Activated naive CD4-positive, alpha-beta T cell treated with anti-CD3 and anti-CD28 coated beads, Interleukin-2, amount 10 ng/mL, durations not matched to agents 7 days and 5 days (primary cell): ENCODE measurements around the gene IP6K2.

Experiments
- CTCF ChIA-PET: fragments of 350-600 bp; sonication (Branson Sonifier 250); formaldehyde crosslinking; loops from one replicate; lab custom pipeline; 2021; ENCODE audit warnings: antibody characterized with exemption; lab: Charles Lee
- DNase-seq: peaks from one replicate; pipeline ENCODE4 v3.0.0-alpha.2; 2020
- H3K27ac Mint-ChIP-seq: one replicate; pipeline ENCODE4 v1.8.0; 2021; ENCODE audit warnings: mild to moderate bottlenecking, moderate library complexity, mixed read lengths
- H3K27me3 Mint-ChIP-seq: one replicate; pipeline ENCODE4 v1.8.0; 2021; ENCODE audit warnings: mild to moderate bottlenecking, mixed read lengths
- H3K36me3 Mint-ChIP-seq: one replicate; pipeline ENCODE4 v1.8.0; 2021; ENCODE audit warnings: mixed read lengths
- H3K4me1 Mint-ChIP-seq: one replicate; pipeline ENCODE4 v1.8.0; 2021; ENCODE audit warnings: mixed read lengths
- H3K4me3 Mint-ChIP-seq: one replicate; pipeline ENCODE4 v1.8.0; 2021; ENCODE audit warnings: mild to moderate bottlenecking, moderate library complexity, mixed read lengths
- H3K9me3 Mint-ChIP-seq: one replicate; pipeline ENCODE4 v1.8.0; 2021; ENCODE audit warnings: mixed read lengths

Gene IP6K2

DNA sequence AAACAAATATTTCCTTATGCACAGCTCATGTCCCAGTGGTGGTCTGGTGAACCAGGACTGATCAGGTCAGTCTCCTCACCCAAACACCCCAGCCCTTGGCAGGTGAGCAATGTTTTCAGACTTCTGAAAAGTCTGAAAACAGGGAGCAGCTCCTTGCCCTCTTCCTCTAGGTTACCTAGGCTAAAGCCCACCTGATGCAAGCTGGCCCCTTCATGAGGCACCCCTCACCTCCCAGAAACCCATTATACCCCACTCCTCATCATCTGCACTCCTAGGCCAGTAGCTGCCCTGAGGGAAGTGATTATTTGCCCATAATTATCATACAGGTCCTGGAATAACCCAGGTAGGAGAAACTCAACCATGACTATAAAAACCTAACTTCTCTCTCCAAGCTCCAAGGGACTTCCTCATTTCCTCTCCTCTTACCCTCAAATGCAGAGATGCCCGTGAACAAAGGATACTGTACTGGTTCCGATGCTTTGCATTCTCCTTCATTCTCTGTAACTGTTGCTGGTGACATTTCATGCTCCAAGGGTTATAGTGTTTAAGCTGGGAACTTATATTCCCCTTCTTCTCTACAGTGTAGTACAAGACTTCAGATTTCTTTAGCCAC, 26.1 kb downstream of the IP6K2 start:
- Mint-ChIP-seq H3K36me3 (peaks cover 43% of the 10 kb centered on the region), H3K27ac (no peak overlapping the region), H3K4me3 (no peak overlapping the region), H3K9me3 (no peaks in the 10 kb centered on the region), H3K27me3 (no peaks in the 10 kb centered on the region), H3K4me1 (peaks cover 10% of the 10 kb centered on the region)
- CTCF ChIA-PET: no interaction called here
- no peak for DNase-seq

- Mint-ChIP-seq H3K9me3 (no peaks in the 10 kb centered on the region), H3K27me3 (no peaks in the 10 kb centered on the region), H3K4me1 (peaks cover 17% of the 10 kb centered on the region), H3K36me3 (peaks cover 32% of the 10 kb centered on the region), H3K4me3 (no peak overlapping the region), H3K27ac (no peak overlapping the region)
- CTCF ChIA-PET: interaction anchor here (0.8 to 1.0 kb wide), 2 partner anchors 21 to 253 kb away, joined by 3 to 5 read pairs; no protein-coding TSS in a partner anchor
- DNase-seq: no peak
Observed at GRCh38 chr3:48689384-48689783, 27.6 kb downstream of the IP6K2 start.

- CTCF ChIA-PET: interaction anchor here (0.6 to 1.0 kb wide), 2 partner anchors 10 to 345 kb away, joined by 3 read pairs; no protein-coding TSS in a partner anchor
- Mint-ChIP-seq H3K9me3 (no peaks in the 10 kb centered on the region), H3K27me3 (no peaks in the 10 kb centered on the region), H3K4me3 (no peak overlapping the region), H3K27ac (no peak overlapping the region), H3K4me1 (peaks cover 22% of the 10 kb centered on the region), H3K36me3 (peaks cover 34% of the 10 kb centered on the region)
- DNase-seq: no peak
Observed at GRCh38 chr3:48688737-48689075, 28.3 kb downstream of the IP6K2 start.

GRCh38 chr3:48688032-48688736, 28.8 kb downstream of the IP6K2 start:
- Mint-ChIP-seq H3K36me3 (peaks cover 37% of the 10 kb centered on the region), H3K27ac (no peak overlapping the region), H3K4me3 (no peak overlapping the region), H3K9me3 (no peaks in the 10 kb centered on the region), H3K4me1 (peaks cover 27% of the 10 kb centered on the region), H3K27me3 (no peaks in the 10 kb centered on the region)
- DNase-seq: no peak
- CTCF ChIA-PET: interaction anchor here (0.6 to 1.1 kb wide), 3 partner anchors 10 to 346 kb away, joined by 3 read pairs; no protein-coding TSS in a partner anchor

DNA sequence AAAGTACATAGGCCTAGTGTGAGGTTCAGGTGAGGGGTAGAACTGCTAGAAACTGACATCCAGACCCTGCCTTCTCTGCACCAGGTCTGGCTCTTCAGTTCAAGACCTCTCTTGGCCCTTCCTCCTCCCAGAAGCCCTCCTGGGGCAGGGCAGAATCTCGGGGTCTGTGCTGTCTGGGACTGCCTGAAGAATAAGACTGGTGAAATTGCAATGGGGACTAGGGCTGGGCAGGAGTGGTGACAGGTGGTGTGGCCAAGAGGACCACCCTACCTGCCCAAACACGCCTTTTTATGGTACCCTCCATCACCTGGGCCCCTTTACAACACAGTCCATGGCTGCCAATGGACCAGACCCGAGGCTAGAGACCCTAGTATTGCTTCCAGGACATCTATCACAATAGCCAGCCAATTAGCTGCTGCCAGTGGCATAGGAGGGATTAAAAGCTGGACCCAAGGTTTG, 29.8 kb downstream of the IP6K2 start:
- DNase-seq: no peak
- Mint-ChIP-seq H3K9me3 (no peaks in the 10 kb centered on the region), H3K27ac (no peak overlapping the region), H3K4me1 (peaks cover 29% of the 10 kb centered on the region), H3K4me3 (no peak overlapping the region), H3K36me3 (peaks cover 40% of the 10 kb centered on the region), H3K27me3 (no peaks in the 10 kb centered on the region)
- CTCF ChIA-PET: interaction anchor here (0.9 to 1.1 kb wide), 3 partner anchors 13 to 53 kb away, joined by 3 read pairs; no protein-coding TSS in a partner anchor

- Mint-ChIP-seq H3K4me1 (peaks cover 32% of the 10 kb centered on the region), H3K27me3 (no peaks in the 10 kb centered on the region), H3K36me3 (peaks cover 45% of the 10 kb centered on the region), H3K27ac (peak overlapping the region; percentile 83), H3K4me3 (peak overlapping the region; percentile 82), H3K9me3 (no peaks in the 10 kb centered on the region)
- no peak for DNase-seq
- CTCF ChIA-PET: interaction anchor here (0.9 to 1.6 kb wide), 8 partner anchors 9 to 53 kb away, joined by 3 to 5 read pairs (median 4); partner anchors contain the start of gene CELSR3
Observed at GRCh38 chr3:48686538-48687219, 30.3 kb downstream of the IP6K2 start.

- Mint-ChIP-seq H3K27me3 (no peaks in the 10 kb centered on the region), H3K36me3 (peaks cover 45% of the 10 kb centered on the region), H3K4me3 (peak within 1 kb of the TSS; percentile 82), H3K4me1 (peaks cover 33% of the 10 kb centered on the region), H3K9me3 (no peaks in the 10 kb centered on the region), H3K27ac (peak within 1 kb of the TSS; percentile 87)
- peak; percentile 92 for DNase-seq
- CTCF ChIA-PET: interaction anchor here (0.8 to 1.6 kb wide), 10 partner anchors 10 to 249 kb away, joined by 3 to 5 read pairs (median 4); partner anchors contain the start of gene CELSR3
Observed at GRCh38 chr3:48685603-48686511, 31.2 kb downstream of the IP6K2 start, which contains the start of gene NCKIPSD. TSS of gene NCKIPSD (minus strand) at chr3:48685915. CDS start at chr3:48685807, 108 bp downstream.

GRCh38 chr3:48685293-48685602, 31.8 kb downstream of the IP6K2 start:
- Mint-ChIP-seq H3K27me3 (no peaks in the 10 kb centered on the region), H3K4me1 (peaks cover 39% of the 10 kb centered on the region), H3K9me3 (no peaks in the 10 kb centered on the region), H3K36me3 (peaks cover 50% of the 10 kb centered on the region), H3K4me3 (peak overlapping the region; percentile 82), H3K27ac (peak overlapping the region; percentile 83)
- no peak for DNase-seq
- CTCF ChIA-PET: interaction anchor here (0.8 to 2.1 kb wide), 10 partner anchors 9 to 267 kb away, joined by 3 to 6 read pairs (median 5); no protein-coding TSS in a partner anchor

- CTCF ChIA-PET: interaction anchor here (0.9 to 2.1 kb wide), 7 partner anchors 8 to 284 kb away, joined by 4 to 7 read pairs (median 4); no protein-coding TSS in a partner anchor
- Mint-ChIP-seq H3K27me3 (no peaks in the 10 kb centered on the region), H3K27ac (peak overlapping the region; percentile 87), H3K4me3 (peak overlapping the region; percentile 82), H3K4me1 (peaks cover 45% of the 10 kb centered on the region), H3K9me3 (no peaks in the 10 kb centered on the region), H3K36me3 (peaks cover 50% of the 10 kb centered on the region)
- no peak for DNase-seq
Observed at GRCh38 chr3:48684480-48685143, 32.4 kb downstream of the IP6K2 start.

DNA sequence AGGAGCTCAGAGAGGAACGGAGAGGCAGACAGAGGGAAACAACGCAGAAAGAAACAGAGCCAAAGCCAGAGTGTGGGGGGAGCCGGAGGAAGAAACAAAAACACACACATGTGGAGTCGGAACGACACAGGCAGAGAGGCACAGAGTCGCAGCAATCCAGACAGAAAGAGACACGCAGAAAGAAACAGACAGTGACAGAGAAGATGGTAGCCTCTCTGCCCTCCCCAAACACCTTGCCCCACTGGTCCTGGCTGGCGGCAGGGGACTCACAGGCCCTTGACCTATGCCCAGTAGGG, 33.0 kb downstream of the IP6K2 start:
- DNase-seq: no peak
- H3K4me1 Mint-ChIP-seq: peaks cover 50% of the 10 kb centered on the region
- peak overlapping the region; percentile 74 for H3K27ac Mint-ChIP-seq
- no peaks in the 10 kb centered on the region for H3K9me3 Mint-ChIP-seq
- H3K27me3 Mint-ChIP-seq: no peaks in the 10 kb centered on the region
- peak overlapping the region; percentile 82 for H3K4me3 Mint-ChIP-seq
- H3K36me3 Mint-ChIP-seq: peaks cover 51% of the 10 kb centered on the region
- CTCF ChIA-PET: interaction anchor here (0.9 to 2.1 kb wide), 6 partner anchors 8 to 283 kb away, joined by 4 to 7 read pairs (median 4); no protein-coding TSS in a partner anchor

- Mint-ChIP-seq H3K27ac (no peak overlapping the region), H3K9me3 (no peaks in the 10 kb centered on the region), H3K4me3 (no peak overlapping the region), H3K36me3 (peaks cover 52% of the 10 kb centered on the region), H3K4me1 (peaks cover 53% of the 10 kb centered on the region), H3K27me3 (no peaks in the 10 kb centered on the region)
- CTCF ChIA-PET: interaction anchor here (0.7 kb wide), 1 partner anchor 10 kb away, joined by 3 read pairs; no protein-coding TSS in a partner anchor
- no peak for DNase-seq
Observed at GRCh38 chr3:48682786-48683185, 34.2 kb downstream of the IP6K2 start.

GRCh38 chr3:48681974-48682610, 34.9 kb downstream of the IP6K2 start:
- no peak for DNase-seq
- Mint-ChIP-seq H3K27ac (peak overlapping the region; percentile 13), H3K4me3 (no peak overlapping the region), H3K4me1 (peaks cover 53% of the 10 kb centered on the region), H3K27me3 (no peaks in the 10 kb centered on the region), H3K9me3 (no peaks in the 10 kb centered on the region), H3K36me3 (peaks cover 53% of the 10 kb centered on the region)
- CTCF ChIA-PET: no interaction called here
